ENCODE measurements around the gene METAP2. TPM values are rescaled to one million over a fixed set of nuclear protein-coding genes. Genes with fewer than 3 reads are reported as not detected.
A peak's percentile ranks its signal among the peaks of the same experiment; 100 is the strongest.

METAP2 gene
- total and polyA plus RNA-seq, 2 of the 8 experiments (the other 6 are each of a cell fraction or from before 2014, with no cell fraction given), result 41.3 to 114 TPM

DNA sequence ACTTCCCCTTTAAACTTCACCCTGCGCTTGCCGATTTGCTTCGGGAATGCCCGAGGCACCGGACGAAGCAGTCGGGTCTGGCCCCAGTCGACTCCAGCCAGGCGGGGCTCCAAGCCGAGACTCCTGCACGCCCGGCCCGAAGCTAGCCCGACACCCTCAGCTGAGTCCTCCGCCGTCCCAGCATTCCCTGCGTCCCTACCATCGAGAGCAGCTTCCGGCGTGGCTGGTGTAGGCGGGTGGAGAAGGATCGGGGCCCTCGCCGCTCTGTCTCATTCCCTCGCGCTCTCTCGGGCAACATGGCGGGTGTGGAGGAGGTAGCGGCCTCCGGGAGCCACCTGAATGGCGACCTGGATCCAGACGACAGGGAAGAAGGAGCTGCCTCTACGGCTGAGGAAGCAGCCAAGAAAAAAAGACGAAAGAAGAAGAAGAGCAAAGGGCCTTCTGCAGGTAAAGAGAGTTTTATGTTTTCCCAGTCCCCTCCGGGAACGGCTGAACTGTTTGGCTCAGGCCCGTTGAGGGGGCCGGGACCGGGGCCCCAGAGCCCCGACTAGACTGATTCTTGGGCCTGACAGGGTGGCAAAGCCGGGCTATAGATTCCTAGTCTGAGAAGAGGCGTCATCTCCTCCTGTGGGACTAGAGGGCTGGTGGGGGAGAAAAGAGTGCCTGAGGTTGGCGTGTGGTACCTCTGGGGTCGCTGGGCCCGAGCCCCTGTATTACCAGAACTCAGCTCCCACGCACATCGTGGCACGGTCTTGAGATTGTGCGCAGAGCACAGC, at the start of gene METAP2 (continued):
- 0 out of 4 replicates have a peak, but pooled peaks of 1 of the 2 experiments have one; percentile 2 for TF ChIP-seq HDAC2 (IDR thresholded peaks at IDR 0.05; ENCODE audit: borderline replicate concordance in 1 of 2, low read depth in 2 of 2, low read length in 2 of 2)
- peak; percentile 89 for TF ChIP-seq PHF8 (conservative IDR thresholded peaks at IDR 0.05; ENCODE audit: low read depth, low read length)
- TF ChIP-seq FOSL1 (IDR thresholded peaks at IDR 0.05; ENCODE audit: insufficient read depth, low read depth, low read length), result no peak
- TF ChIP-seq, protein P1, sequence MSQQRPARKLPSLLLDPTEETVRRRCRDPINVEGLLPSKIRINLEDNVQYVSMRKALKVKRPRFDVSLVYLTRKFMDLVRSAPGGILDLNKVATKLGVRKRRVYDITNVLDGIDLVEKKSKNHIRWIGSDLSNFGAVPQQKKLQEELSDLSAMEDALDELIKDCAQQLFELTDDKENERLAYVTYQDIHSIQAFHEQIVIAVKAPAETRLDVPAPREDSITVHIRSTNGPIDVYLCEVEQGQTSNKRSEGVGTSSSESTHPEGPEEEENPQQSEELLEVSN (IDR thresholded peaks at IDR 0.05), result peak; percentile 67
- peak; percentile 61 for TF ChIP-seq CREB1 (IDR thresholded peaks at IDR 0.05)
- TF ChIP-seq TBP (IDR thresholded peaks at IDR 0.05; ENCODE audit: low read depth, low read length), result peak; percentile 96
- TF ChIP-seq, protein P2, sequence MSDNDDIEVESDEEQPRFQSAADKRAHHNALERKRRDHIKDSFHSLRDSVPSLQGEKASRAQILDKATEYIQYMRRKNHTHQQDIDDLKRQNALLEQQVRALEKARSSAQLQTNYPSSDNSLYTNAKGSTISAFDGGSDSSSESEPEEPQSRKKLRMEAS (IDR thresholded peaks at IDR 0.05), result peak; percentile 90
- TF ChIP-seq POLR2A (IDR thresholded peaks at IDR 0.05; ENCODE audit: control extremely low read depth in 1 of 2, low read depth in 2 of 2, low read length in 2 of 2), result peak; percentile 87 to 96
- TF ChIP-seq BRCA1 (IDR thresholded peaks at IDR 0.05; ENCODE audit: low read depth, low read length), result no peak
- no peak for TF ChIP-seq KDM1A (IDR thresholded peaks at IDR 0.05; ENCODE audit: borderline replicate concordance, low read length)
- TF ChIP-seq JUN (IDR thresholded peaks at IDR 0.05; ENCODE audit: low read depth, low read length), result no peak
- peak; percentile 77 for TF ChIP-seq SP2 (IDR thresholded peaks at IDR 0.05; ENCODE audit: low read length)
- TF ChIP-seq RAD21 (IDR thresholded peaks at IDR 0.05 in 1 of 2, conservative IDR thresholded peaks at IDR 0.05 in 1 of 2; ENCODE audit: low read depth in 2 of 2, low read length in 2 of 2), result peak in 1 of 2 experiments; percentile 8; a peak in 1 of 4 replicates
- TF ChIP-seq YY1 (IDR thresholded peaks at IDR 0.05; ENCODE audit: low read depth, low read length), result peak; percentile 92
- peak; percentile 54; the same call in 1 of the 2 replicates for TF ChIP-seq EGR1 (IDR thresholded peaks at IDR 0.05; ENCODE audit: borderline replicate concordance, low read depth, low read length)
- TF ChIP-seq KDM4A (IDR thresholded peaks at IDR 0.05; ENCODE audit: low read depth, low read length, severe bottlenecking), result no peak
- peak in 1 of 2 experiments; percentile 41; a peak in 1 of 3 replicates for TF ChIP-seq EP300 (IDR thresholded peaks at IDR 0.05; ENCODE audit: borderline replicate concordance in 1 of 2, low read depth in 2 of 2, low read length in 2 of 2)
- TF ChIP-seq SUZ12 (IDR thresholded peaks at IDR 0.05; ENCODE audit: low read length), result no peak
- 0 out of 2 replicates have a peak, but pooled peaks have one; percentile 32 for TF ChIP-seq KDM5A (IDR thresholded peaks at IDR 0.05; ENCODE audit: low read length)
- peak; percentile 98 for TF ChIP-seq POLR2AphosphoS5 (IDR thresholded peaks at IDR 0.05; ENCODE audit: low read depth, low read length)
- TF ChIP-seq SP4 (IDR thresholded peaks at IDR 0.05; ENCODE audit: low read length), result peak; percentile 69; the same call in 1 of the 2 replicates
- peak; percentile 75 for TF ChIP-seq RBBP5 (IDR thresholded peaks at IDR 0.05; ENCODE audit: borderline replicate concordance, low read depth, low read length)
- TF ChIP-seq BACH1 (IDR thresholded peaks at IDR 0.05; ENCODE audit: low read length), result no peak
- TF ChIP-seq ASH2L (IDR thresholded peaks at IDR 0.05; ENCODE audit: low read length), result peak; percentile 78

Measured in H1 (cell line).